Fibroblast of villous mesenchyme (primary cell): ENCODE data around the gene FREM3. TPM values are rescaled to one million over a fixed set of nuclear protein-coding genes. Genes with fewer than 3 reads are reported as not detected.

Experiments
- DNase-seq: peaks from one replicate; pipeline ENCODE4 v3.0.0-alpha.2; 2010; ENCODE audit warnings: low read depth
- H3K4me3 ChIP-seq: 2 replicates; pipeline ENCODE4 v1.5.1; 2011; ENCODE audit warnings: low read depth, mild to moderate bottlenecking, low read length
- CTCF ChIP-seq: IDR thresholded peaks from 2 replicates; pipeline ENCODE4 v1.5.1; 2012; ENCODE audit warnings: low read depth, mild to moderate bottlenecking, low read length; ENCODE audit not compliant: insufficient read depth
- total RNA-seq: library from RNA; depleted of rRNA; stranded (reverse); fragments of >200 nt; gene quantifications from 2 replicates; pipeline ENCODE4 v1.2.3, GENCODE V29; 2012

The FREM3 gene
- total RNA-seq, 1 donor, result not detected

DNA sequence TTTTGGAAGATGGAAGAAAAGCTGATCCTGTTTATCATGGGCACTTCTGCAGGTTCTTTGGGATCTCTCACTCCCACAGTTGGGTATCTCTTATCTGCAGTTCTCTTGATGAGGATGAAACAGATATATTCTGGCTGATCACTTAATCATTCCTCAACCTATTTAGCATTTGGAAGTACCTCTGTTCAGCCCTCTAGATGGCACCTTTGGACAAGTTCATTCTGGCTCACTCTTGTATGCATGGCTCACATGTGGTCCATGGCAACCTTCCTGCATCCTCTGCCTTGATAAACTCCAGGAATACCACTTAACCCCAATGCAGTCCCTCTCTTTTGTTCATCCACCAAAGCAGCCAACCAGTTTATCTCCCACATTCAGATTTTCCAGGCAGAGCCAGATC, 112.8 kb downstream of the FREM3 start:
- no peak for TF ChIP-seq CTCF
- no peak overlapping the region for H3K4me3 ChIP-seq
- DNase-seq, result no peak

- DNase-seq, result peak; percentile 51
- H3K4me3 ChIP-seq, result no peak overlapping the region
- no peak for TF ChIP-seq CTCF
These were observed 114.4 kb downstream of the FREM3 start for GRCh38 chr4:143586080-143586479.

DNA sequence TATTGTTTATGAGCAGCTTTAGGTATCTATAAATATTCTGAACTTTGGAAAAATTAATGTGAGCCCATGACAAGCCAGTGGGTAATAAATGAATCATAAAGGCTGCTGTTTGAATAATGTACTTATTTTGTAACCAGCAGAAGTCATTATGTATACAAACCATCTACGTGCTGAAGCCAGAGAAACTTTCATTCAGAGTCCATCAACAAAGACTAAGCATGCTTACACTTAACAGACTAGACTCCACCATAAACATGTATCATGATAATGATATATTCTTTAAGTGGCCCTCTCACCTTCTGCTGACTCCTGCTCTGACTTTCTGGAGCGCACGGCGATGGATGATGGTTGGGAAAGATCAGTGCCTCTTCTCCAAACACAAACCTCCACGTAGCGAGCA, 114.9 kb downstream of the FREM3 start:
- no peak for DNase-seq
- no peak for TF ChIP-seq CTCF
- no peak overlapping the region for H3K4me3 ChIP-seq

- no peak for TF ChIP-seq CTCF
- H3K4me3 ChIP-seq, result no peak overlapping the region
- no peak for DNase-seq
These were observed 119.0 kb downstream of the FREM3 start for GRCh38 chr4:143581331-143581946.

- DNase-seq, result no peak
These were observed 125.1 kb downstream of the FREM3 start for GRCh38 chr4:143575331-143575730.

DNA sequence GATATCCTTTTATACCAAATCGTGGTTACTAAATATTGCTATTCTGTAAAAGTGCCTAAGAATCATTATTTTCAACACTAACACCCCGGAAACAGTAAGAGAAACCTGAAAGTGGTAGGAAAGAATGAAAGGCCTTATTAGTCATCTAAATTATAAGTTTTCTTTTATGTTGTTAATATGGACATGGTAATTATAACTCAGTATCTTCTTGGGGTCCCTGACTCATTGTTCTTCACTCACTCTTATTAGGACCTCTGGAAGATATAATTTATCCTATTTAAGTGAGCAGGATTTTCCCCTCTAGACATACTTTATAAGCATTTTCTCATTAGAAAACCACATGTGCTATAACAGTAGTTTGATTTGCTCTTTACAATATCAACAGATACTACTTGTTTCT, 136.0 kb downstream of the FREM3 start:
- no peak for DNase-seq
- TF ChIP-seq CTCF, result no peak

More at GRCh38 chr4:143575331-143575730, 125.1 kb downstream of the FREM3 start:
- H3K4me3 ChIP-seq, result no peak overlapping the region
- TF ChIP-seq CTCF, result no peak

DNA sequence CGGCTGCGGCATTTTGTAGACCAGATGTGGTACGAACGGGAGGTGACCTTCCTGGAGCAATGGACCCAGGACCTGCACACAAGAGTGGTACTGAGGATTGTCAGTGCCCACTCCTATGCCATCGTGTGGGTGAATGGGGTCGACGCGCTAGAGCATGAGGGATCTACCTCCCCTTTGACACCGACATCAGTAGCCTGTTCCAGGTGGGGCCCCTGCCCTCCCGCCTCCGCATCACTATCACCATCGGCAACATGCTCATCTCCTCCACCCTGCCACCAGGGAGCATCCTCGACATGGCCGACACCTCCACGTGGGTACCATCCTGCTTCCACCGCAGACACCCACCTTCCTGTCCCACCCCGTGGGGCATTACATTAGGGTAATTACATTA, 140.7 kb downstream of the FREM3 start:
- no peak for DNase-seq
- TF ChIP-seq CTCF, result no peak
- H3K4me3 ChIP-seq, result peak overlapping the region; percentile 61

More for the DNA sequence above, 136.0 kb downstream of the FREM3 start:
- no peak overlapping the region for H3K4me3 ChIP-seq
